Heart left ventricle (tissue), 16 donors: ENCODE results near the gene MLH3. TPM values are rescaled to one million over a fixed set of nuclear protein-coding genes. Genes with fewer than 3 reads are reported as not detected.
A peak's percentile ranks its signal among the peaks of the same experiment; 100 is the strongest.

Experiments used
- ATAC-seq, 4 donors: fragments of 200-7000 bp; cut with Tn5 transposase; one replicate each; pipeline ENCODE4 v1.9.1; 2020 to 2022; ENCODE audit warnings: moderate library complexity in 4 of 4, mild to moderate bottlenecking in 3 of 4, moderate number of reproducible peaks in 1 of 4
- DNase-seq, 5 donors: peaks; one replicate each; pipeline ENCODE4 v3.0.0-alpha.2; 2020
- H3K27ac ChIP-seq, 12 donors: fragments of 200-600 bp; sonication (generic) in 4 of 12; one replicate each; pipeline versions ENCODE4 v1.5.0 to v1.8.0; 2016 to 2022; ENCODE audit warnings: mild to moderate bottlenecking in 2 of 12
- H3K27me3 ChIP-seq, 9 donors: fragments of 200-600 bp; sonication (generic) in 2 of 9; one replicate each; pipeline versions ENCODE4 v1.5.1 to v1.8.0; 2016 to 2022; ENCODE audit warnings: mild to moderate bottlenecking in 3 of 9
- H3K36me3 ChIP-seq, 9 donors: fragments of 200-600 bp; sonication (generic) in 2 of 9; one replicate each; pipeline versions ENCODE4 v1.5.0 to v1.8.0; 2018 to 2022; ENCODE audit warnings: mild to moderate bottlenecking in 2 of 9
- H3K4me1 ChIP-seq, 12 donors: fragments of 200-600 bp; sonication (generic) in 4 of 12; one replicate each; pipeline versions ENCODE4 v1.5.0 to v1.8.0; 2016 to 2022; ENCODE audit warnings: mild to moderate bottlenecking in 3 of 12
- H3K4me3 ChIP-seq, 12 donors: fragments of 200-600 bp; sonication (generic) in 4 of 12; one replicate each; pipeline versions ENCODE4 v1.5.0 to v1.8.0; 2017 to 2022; ENCODE audit warnings: mild to moderate bottlenecking in 9 of 12, moderate library complexity in 4 of 12
- H3K9me3 ChIP-seq, 12 donors: fragments of 200-600 bp; sonication (generic) in 4 of 12; one replicate each; pipeline versions ENCODE4 v1.5.0 to v1.8.0; 2016 to 2022; ENCODE audit warnings: mild to moderate bottlenecking in 1 of 12
- CTCF ChIP-seq, 12 donors: fragments of 200-600 bp; sonication (generic) in 4 of 12; IDR thresholded peaks; one replicate each; pipeline versions ENCODE4 v1.5.0 to v1.8.0; 2018 to 2022; ENCODE audit warnings: antibody characterized with exemption in 12 of 12, mild to moderate bottlenecking in 5 of 12
- POLR2A ChIP-seq, 2 donors: fragments of 450-650 bp; IDR thresholded peaks; one replicate each; pipeline ENCODE4 v1.6.1; 2017; ENCODE audit warnings: antibody characterized with exemption in 2 of 2, mild to moderate bottlenecking in 2 of 2, moderate library complexity in 2 of 2
- WGBS, 4 donors: extraction: QIAGEN DNeasy Blood & Tissue Kit in 2 of 4; methylation state at CpG; one replicate each; pipeline versions ENCODE4 v1.1.5 to v1.1.7; 2013 to 2018; 5-methylcytosine and 5-hydroxymethylcytosine counted together
- intact Hi-C, 10 donors: fragments of 100-400 bp; cut with DNase I; formaldehyde crosslinking; loops; one replicate each; pipeline versions ENCODE4 v1.11.1 to v1.14.2; 2022
- polyA plus RNA-seq, 2 donors: library from polyadenylated mRNA; stranded (reverse); fragments of 200-250 nt; gene quantifications; one replicate each; pipeline ENCODE4 v1.2.3, GENCODE V29; 2013
- total RNA-seq, 9 donors: library from RNA; depleted of rRNA in 2 of 9; stranded (reverse); fragments of >200 nt in 2 of 9; fragmentation: NEBNext Ultra II Directional in 3 of 9; extraction: Animal tissue kit (Norgen Biotek cat#: 25700) in 3 of 9; gene quantifications; one replicate each; pipeline versions ENCODE4 v1.1.0 to v1.2.4, GENCODE V29; 2016 to 2023
- donor health status: ischemic (EF 13 %, LVEDD 7.1; RV severe dilation, severe dysfunction).
- donor health status: healthy with polysubstance abuse.
- donor health status: DM: no; HTN: yes; CAD: no.
- donor health status: DM: no; HTN: no; CAD: no.
- donor health status: ischemic (EF 25% LVEDD 6.9; RV normal size, moderate dysfunction).
- donor health status: ischemic (EF 25% LVEDD 5.7; RV mildly dilated, moderate dysfunction).
- donor health status: healthy.
- donor health status: DM: yes; HTN: yes; CAD: no.
- donor health status: ischemic (EF 35%, LVEDD 5.7; RV mildly dilated, moderate dysfunction).
- donor health status: nonischemic (EF 11% LVEDD 7.7; RV severe dilation, severe dysfunction).
- donor health status: DM: yes; HTN: yes; CAD: no.
- donor health status: PGD.
- donor health status: ischemic (EF 29% LVEDD 5.4; RV normal size, mild dysfunction).
- donor health status: nonischemic (EF 23%, LVEDD 6.1; RV moderate dilation, normal function).

The MLH3 gene
- total and polyA plus RNA-seq, 11 donors = 10.3 to 23.9 (median 15.2) TPM

- Histone ChIP-seq H3K27ac (no peak overlapping the region), H3K36me3 (no peaks in the 10 kb centered on the region), H3K9me3 (no peaks in the 10 kb centered on the region), H3K4me3 (no peak overlapping the region), H3K4me1 (peaks cover 0 to 12% (median 0%) of the 10 kb centered on the region in 12 donors), H3K27me3 (no peaks in the 10 kb centered on the region)
- no peak for TF ChIP-seq CTCF (IDR thresholded peaks at IDR 0.05)
- no peak for TF ChIP-seq POLR2A (IDR thresholded peaks at IDR 0.05)
- no peak for ATAC-seq
- intact Hi-C loops = no loop called here
- no peak for DNase-seq
- WGBS, 4 donors = 75 to 98% (median 92%) methylated on average over 1 of the region's 1 CpG
Measured at GRCh38 chr14:74988993-74989392, 62.3 kb downstream of the MLH3 start.

GRCh38 chr14:74988131-74988530, 63.1 kb downstream of the MLH3 start:
- intact Hi-C loops = no loop called here
- no peaks in the 10 kb centered on the region for H3K27me3 ChIP-seq
- 59 to 78% (median 70%) methylated on average over 4 of the region's 4 CpGs for WGBS, 4 donors
- TF ChIP-seq POLR2A (IDR thresholded peaks at IDR 0.05) (no peak), CTCF (IDR thresholded peaks at IDR 0.05) (no peak)
- H3K36me3 ChIP-seq = no peaks in the 10 kb centered on the region
- ATAC-seq (peak in 2 of 4 donors; percentile 17 to 33), DNase-seq (no peak)
- no peak overlapping the region for H3K4me3 ChIP-seq
- peak overlapping the region in 3 of 12 donors; percentile 20 to 59 (median 24) for H3K27ac ChIP-seq
- peaks cover 0 to 14% (median 0%) of the 10 kb centered on the region in 12 donors for H3K4me1 ChIP-seq
- no peaks in the 10 kb centered on the region for H3K9me3 ChIP-seq

GRCh38 chr14:74985806-74986205, 65.5 kb downstream of the MLH3 start:
- Histone ChIP-seq H3K4me1 (peaks cover 0 to 22% (median 7%) of the 10 kb centered on the region in 12 donors), H3K27me3 (no peaks in the 10 kb centered on the region), H3K4me3 (no peak overlapping the region), H3K27ac (peak overlapping the region in 4 of 12 donors; percentile 55 to 75 (median 65)), H3K36me3 (no peaks in the 10 kb centered on the region), H3K9me3 (no peaks in the 10 kb centered on the region)
- no peak for ATAC-seq
- no peak for DNase-seq
- WGBS, 4 donors = 91 to 96% (median 94%) methylated on average over 6 of the region's 6 CpGs
- intact Hi-C loops = no loop called here
- TF ChIP-seq POLR2A (IDR thresholded peaks at IDR 0.05) (no peak), CTCF (IDR thresholded peaks at IDR 0.05) (no peak)

GRCh38 chr14:74985028-74985310, 66.3 kb downstream of the MLH3 start:
- DNase-seq (peak in 3 of 5 donors; percentile 56 to 64 (median 62)), ATAC-seq (peak in 3 of 4 donors; percentile 29 to 58 (median 51))
- TF ChIP-seq POLR2A (IDR thresholded peaks at IDR 0.05) (no peak), CTCF (IDR thresholded peaks at IDR 0.05) (no peak)
- 62 to 80% (median 72%) methylated on average over 10 of the region's 10 CpGs for WGBS, 4 donors
- intact Hi-C loops = no loop called here
- H3K27ac ChIP-seq = peak overlapping the region in 7 of 12 donors; percentile 36 to 75 (median 57)
- H3K36me3 ChIP-seq = no peaks in the 10 kb centered on the region
- no peaks in the 10 kb centered on the region for H3K27me3 ChIP-seq
- H3K4me1 ChIP-seq = peaks cover 0 to 29% (median 12%) of the 10 kb centered on the region in 12 donors
- H3K9me3 ChIP-seq = no peaks in the 10 kb centered on the region
- no peak overlapping the region for H3K4me3 ChIP-seq
